ENCODE data around the gene IFITM1.
A peak's percentile ranks its signal among the peaks of the same experiment; 100 is the strongest.

The IFITM1 gene

DNA sequence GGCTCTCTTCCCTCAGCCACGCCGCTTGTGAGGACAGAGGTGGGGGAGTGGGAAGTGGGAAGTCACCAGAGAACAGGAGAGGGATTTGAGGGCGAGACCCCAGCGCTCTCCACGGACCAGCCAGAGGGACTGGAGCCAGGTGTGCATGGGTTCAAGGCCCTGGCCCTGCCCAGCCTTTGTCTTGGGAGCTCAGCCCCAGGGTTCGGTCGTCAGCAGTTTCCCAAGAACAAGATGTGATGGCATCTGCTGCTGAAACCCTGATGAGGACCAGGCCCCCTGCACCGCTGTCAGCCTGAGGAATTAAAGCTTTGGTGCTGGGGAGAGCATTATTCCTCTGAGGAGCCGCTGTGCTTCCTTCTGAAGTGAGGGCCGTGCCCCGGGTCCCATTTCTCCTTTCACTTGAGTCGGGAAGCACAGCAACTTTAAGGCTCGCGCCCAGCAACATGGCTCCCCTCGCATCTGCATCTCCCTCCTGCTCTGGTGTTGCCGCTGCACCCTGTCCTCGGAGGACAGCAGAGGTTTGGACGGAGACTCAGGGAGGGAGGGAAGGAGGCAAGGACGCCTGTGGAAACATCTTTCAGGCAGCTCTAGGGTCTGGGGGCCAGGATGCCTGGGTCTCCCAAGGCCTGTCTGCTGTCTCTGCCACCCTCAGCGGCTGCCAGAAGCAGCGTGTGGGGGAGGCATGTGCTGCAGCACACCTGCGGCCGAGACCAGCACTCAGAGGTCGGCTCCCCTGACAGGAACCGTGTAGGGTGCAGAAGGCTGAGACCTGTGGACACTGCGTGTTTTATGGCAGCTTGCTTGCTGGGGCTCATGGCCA lies 18.3 kb upstream of the IFITM1 start:
- peaks cover 0 to 9% (median 0%) of the 10 kb centered on the region in 4 donors for H3K4me1 ChIP-seq
- no peak overlapping the region for H3K4me3 ChIP-seq
- peaks cover 0 to 58% of the 10 kb centered on the region in 2 donors for H3K27me3 ChIP-seq
- H3K27ac ChIP-seq, result no peak overlapping the region
- H3K36me3 ChIP-seq, result peaks cover 0 to 38% (median 10%) of the 10 kb centered on the region in 3 donors
- DNase-seq, result peak; percentile 14 to 49
- TF ChIP-seq, protein P1, sequence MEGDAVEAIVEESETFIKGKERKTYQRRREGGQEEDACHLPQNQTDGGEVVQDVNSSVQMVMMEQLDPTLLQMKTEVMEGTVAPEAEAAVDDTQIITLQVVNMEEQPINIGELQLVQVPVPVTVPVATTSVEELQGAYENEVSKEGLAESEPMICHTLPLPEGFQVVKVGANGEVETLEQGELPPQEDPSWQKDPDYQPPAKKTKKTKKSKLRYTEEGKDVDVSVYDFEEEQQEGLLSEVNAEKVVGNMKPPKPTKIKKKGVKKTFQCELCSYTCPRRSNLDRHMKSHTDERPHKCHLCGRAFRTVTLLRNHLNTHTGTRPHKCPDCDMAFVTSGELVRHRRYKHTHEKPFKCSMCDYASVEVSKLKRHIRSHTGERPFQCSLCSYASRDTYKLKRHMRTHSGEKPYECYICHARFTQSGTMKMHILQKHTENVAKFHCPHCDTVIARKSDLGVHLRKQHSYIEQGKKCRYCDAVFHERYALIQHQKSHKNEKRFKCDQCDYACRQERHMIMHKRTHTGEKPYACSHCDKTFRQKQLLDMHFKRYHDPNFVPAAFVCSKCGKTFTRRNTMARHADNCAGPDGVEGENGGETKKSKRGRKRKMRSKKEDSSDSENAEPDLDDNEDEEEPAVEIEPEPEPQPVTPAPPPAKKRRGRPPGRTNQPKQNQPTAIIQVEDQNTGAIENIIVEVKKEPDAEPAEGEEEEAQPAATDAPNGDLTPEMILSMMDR (IDR thresholded peaks at IDR 0.05), result no peak
- no peaks in the 10 kb centered on the region for H3K9me3 ChIP-seq
- intact Hi-C loops (cut with DNase I; ENCODE audit: low total_unique reads), result no loop called here

DNA sequence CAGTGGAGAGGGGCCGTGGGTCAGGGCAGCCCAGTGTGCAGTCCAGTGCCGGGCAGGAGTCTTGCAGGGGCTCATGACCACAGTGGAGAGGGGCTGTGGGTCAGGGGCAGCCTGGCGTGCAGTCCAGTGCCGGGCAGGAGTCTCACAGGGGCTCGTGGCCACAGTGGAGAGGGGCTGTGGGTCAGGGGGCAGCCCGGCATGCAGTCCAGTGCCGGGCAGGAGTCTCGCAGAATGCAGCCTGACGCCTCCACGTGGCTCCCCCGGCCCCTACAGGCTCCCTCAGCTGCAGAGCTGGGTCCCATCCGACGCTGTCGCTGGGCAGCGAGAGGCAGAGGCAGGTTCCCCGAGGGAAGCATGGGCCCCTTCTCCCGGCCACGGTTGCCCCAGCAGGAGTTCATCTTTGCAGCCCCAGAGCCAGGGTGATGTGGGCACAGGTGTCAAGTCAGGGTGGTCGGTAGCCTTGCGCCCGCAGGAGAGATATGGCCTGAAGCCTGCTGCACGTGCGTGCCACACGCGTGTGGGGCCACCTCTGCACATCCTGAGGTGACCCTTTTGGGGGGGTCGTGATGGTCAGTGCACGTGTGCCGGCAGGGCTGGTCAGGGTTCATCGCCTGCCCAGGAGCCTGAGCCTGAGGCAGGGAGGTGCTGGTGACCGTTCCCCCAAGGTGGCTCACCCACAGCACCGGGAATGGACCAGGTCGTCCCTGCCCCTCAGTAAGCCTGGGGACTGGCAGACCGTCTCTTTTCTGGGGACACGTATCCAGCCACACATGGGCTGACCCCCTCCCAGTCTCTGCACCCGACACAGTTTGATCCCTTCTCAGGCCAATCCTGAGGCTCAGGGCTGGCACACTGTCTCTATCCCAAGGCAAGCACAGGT lies 17.4 kb upstream of the IFITM1 start:
- Histone ChIP-seq H3K4me3 (no peak overlapping the region), H3K27ac (no peak overlapping the region), H3K27me3 (peaks cover 0 to 60% of the 10 kb centered on the region in 2 donors), H3K9me3 (no peaks in the 10 kb centered on the region), H3K36me3 (peaks cover 0 to 33% (median 10%) of the 10 kb centered on the region in 3 donors), H3K4me1 (peaks cover 0 to 9% (median 0%) of the 10 kb centered on the region in 4 donors)
- intact Hi-C loops (cut with DNase I; ENCODE audit: low total_unique reads), result no loop called here
- TF ChIP-seq, protein P1 (IDR thresholded peaks at IDR 0.05), result no peak
- peak; percentile 18 to 60 for DNase-seq

DNA sequence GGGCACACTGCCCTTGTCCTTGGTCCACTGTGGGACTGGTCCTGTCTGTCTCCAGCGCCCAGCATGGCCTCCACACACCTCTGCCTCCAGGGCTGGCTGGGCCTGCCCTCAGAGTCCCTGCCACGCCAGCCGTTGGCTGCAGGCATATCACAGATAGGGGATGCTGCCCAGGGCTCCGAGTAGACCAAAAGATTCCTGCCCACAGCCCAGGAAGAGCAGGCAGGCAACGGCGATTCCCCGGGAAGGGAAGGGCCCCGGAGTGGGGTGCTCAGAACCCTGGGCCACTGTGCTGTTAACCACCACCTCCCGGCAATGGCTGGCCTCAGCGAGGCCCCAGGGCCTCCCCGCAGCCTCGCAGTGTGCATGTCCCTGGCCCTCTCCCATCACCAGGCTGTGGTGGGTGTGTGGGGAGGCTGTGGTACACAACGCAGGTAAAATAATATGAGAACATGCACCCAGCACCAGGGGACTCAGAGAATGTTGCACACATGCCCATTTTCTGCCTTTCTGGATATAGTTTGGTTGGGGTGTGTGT lies 16.7 kb upstream of the IFITM1 start:
- no peaks in the 10 kb centered on the region for H3K9me3 ChIP-seq
- peaks cover 0 to 60% of the 10 kb centered on the region in 2 donors for H3K27me3 ChIP-seq
- H3K36me3 ChIP-seq, result peaks cover 0 to 28% (median 7%) of the 10 kb centered on the region in 3 donors
- peaks cover 0 to 9% (median 0%) of the 10 kb centered on the region in 4 donors for H3K4me1 ChIP-seq
- TF ChIP-seq, protein P1 (IDR thresholded peaks at IDR 0.05), result no peak
- H3K27ac ChIP-seq, result no peak overlapping the region
- intact Hi-C loops (cut with DNase I; ENCODE audit: low total_unique reads), result no loop called here
- H3K4me3 ChIP-seq, result no peak overlapping the region
- DNase-seq, result peak; percentile 12 to 61

DNA sequence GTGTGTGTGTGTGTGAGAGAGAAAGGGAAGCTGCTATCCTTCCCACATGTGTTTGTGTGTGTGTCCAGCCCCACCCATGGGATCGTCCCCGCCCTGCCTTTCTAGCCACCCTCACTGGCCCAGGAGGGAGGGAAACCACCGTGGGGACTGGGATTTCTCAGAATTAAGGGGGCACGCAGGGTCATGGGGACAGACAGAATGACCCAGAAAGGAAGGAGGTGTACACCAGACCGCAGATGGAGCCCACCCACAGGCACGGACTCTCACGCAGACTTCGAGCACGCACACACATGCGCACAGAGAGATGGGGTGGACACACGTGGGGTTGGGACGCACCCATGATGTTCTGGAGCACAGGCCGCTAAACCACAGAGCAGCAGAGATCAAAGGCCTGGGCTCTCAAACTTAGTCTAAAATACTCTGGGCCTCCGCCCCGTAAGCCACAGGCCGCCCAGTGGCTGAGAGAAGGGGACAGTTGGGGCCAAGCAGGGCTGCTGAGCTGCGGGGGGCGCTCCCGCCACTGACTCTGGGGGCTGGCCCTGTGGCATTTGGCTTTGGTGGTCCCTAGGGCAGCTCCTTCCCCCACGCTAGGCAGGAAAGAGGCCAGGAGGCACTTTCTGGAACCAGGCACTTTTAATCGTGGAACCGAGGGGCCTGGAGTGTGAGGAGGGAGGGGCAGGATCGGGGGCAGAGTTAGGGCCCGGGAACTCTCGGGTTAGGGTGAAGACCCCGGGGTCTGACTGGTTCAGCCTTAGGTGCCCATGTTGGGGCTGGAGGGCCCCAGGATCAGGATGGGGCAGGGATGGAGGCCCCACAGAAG lies 16.0 kb upstream of the IFITM1 start:
- Histone ChIP-seq H3K27me3 (peaks cover 0 to 60% of the 10 kb centered on the region in 2 donors), H3K4me1 (peaks cover 0 to 9% (median 0%) of the 10 kb centered on the region in 4 donors), H3K9me3 (no peaks in the 10 kb centered on the region), H3K4me3 (no peak overlapping the region), H3K36me3 (peaks cover 0 to 21% (median 6%) of the 10 kb centered on the region in 3 donors), H3K27ac (no peak overlapping the region)
- TF ChIP-seq, protein P1 (IDR thresholded peaks at IDR 0.05), result no peak
- peak; percentile 22 to 55 for DNase-seq
- intact Hi-C loops (cut with DNase I; ENCODE audit: low total_unique reads), result no loop called here
